Calu3 (cell line): Measurements from ENCODE around the gene PDS5A. TPM values are rescaled to one million over a fixed set of nuclear protein-coding genes. Genes with fewer than 3 reads are reported as not detected.
"Not testable (repeated sequence)": the region's sequence is repeated elsewhere in the genome, so short reads cannot be mapped to it uniquely, and the experiment has no call there.

ENCODE experiments used
- Bru-seq: library from RNA; stranded (reverse); fragments of 400-500 nt; gene quantifications from one replicate; lab custom pipeline; 2021; lab: Mats Ljungman, UMichigan
- BruChase-seq, 2 experiments: library from RNA; stranded (reverse); fragments of 400-500 nt; gene quantifications; one replicate each; lab custom pipeline; 2021; lab: Mats Ljungman, UMichigan
- BruUV-seq: library from RNA; stranded (reverse); fragments of 400-500 nt; replicated peaks from 2 replicates; lab custom pipeline; 2021; lab: Mats Ljungman, UMichigan
- CTCF ChIA-PET: fragments of 300-600 bp; sonication (Branson Sonifier 250); formaldehyde crosslinking; loops from one replicate; lab custom pipeline; 2022; ENCODE audit warnings: antibody characterized with exemption; lab: Charles Lee
- DNase-seq: peaks from one replicate; pipeline ENCODE4 v3.0.0; 2022
- H3K27ac Mint-ChIP-seq: one replicate; pipeline ENCODE4 v1.8.0; 2022; ENCODE audit warnings: mixed read lengths; ENCODE audit not compliant: unreplicated experiment
- H3K27me3 Mint-ChIP-seq: one replicate; pipeline ENCODE4 v1.8.0; 2022; ENCODE audit warnings: mixed read lengths; ENCODE audit not compliant: unreplicated experiment
- H3K36me3 Mint-ChIP-seq: one replicate; pipeline ENCODE4 v1.8.0; 2022; ENCODE audit warnings: mild to moderate bottlenecking, moderate library complexity, mixed read lengths; ENCODE audit not compliant: insufficient read depth, unreplicated experiment
- H3K4me1 Mint-ChIP-seq: one replicate; pipeline ENCODE4 v1.8.0; 2022; ENCODE audit warnings: mild to moderate bottlenecking, low read depth, mixed read lengths; ENCODE audit not compliant: unreplicated experiment
- H3K4me3 Mint-ChIP-seq: one replicate; pipeline ENCODE4 v1.8.0; 2022; ENCODE audit warnings: mild to moderate bottlenecking, low read depth, moderate library complexity, mixed read lengths; ENCODE audit not compliant: unreplicated experiment
- H3K9me3 Mint-ChIP-seq: one replicate; pipeline ENCODE4 v1.8.0; 2022; ENCODE audit warnings: low read depth, mixed read lengths; ENCODE audit not compliant: unreplicated experiment
- intact Hi-C: fragments of 100-400 bp; cut with micrococcal nuclease; formaldehyde crosslinking; loops from one replicate; pipeline ENCODE4 v1.10.0; 2022; ENCODE audit not compliant: unreplicated experiment
- long read RNA-seq: library from polyadenylated mRNA; stranded (forward); transcript quantifications from one replicate; pipeline ENCODE4 v2.0.0, GENCODE V29; 2022
- total RNA-seq: library from RNA; stranded (reverse); gene quantifications from 2 replicates; pipeline ENCODE4 v1.2.3, GENCODE V29; 2022
- TF ChIP-seq, protein P1 (sequence below): fragments of 200-600 bp; IDR thresholded peaks from one replicate; pipeline ENCODE4 v1.8.0; 2022; ENCODE audit warnings: antibody characterized with exemption; ENCODE audit not compliant: unreplicated experiment

The PDS5A gene, protein sequence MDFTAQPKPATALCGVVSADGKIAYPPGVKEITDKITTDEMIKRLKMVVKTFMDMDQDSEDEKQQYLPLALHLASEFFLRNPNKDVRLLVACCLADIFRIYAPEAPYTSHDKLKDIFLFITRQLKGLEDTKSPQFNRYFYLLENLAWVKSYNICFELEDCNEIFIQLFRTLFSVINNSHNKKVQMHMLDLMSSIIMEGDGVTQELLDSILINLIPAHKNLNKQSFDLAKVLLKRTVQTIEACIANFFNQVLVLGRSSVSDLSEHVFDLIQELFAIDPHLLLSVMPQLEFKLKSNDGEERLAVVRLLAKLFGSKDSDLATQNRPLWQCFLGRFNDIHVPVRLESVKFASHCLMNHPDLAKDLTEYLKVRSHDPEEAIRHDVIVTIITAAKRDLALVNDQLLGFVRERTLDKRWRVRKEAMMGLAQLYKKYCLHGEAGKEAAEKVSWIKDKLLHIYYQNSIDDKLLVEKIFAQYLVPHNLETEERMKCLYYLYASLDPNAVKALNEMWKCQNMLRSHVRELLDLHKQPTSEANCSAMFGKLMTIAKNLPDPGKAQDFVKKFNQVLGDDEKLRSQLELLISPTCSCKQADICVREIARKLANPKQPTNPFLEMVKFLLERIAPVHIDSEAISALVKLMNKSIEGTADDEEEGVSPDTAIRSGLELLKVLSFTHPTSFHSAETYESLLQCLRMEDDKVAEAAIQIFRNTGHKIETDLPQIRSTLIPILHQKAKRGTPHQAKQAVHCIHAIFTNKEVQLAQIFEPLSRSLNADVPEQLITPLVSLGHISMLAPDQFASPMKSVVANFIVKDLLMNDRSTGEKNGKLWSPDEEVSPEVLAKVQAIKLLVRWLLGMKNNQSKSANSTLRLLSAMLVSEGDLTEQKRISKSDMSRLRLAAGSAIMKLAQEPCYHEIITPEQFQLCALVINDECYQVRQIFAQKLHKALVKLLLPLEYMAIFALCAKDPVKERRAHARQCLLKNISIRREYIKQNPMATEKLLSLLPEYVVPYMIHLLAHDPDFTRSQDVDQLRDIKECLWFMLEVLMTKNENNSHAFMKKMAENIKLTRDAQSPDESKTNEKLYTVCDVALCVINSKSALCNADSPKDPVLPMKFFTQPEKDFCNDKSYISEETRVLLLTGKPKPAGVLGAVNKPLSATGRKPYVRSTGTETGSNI (N-terminal part only)
- 42.6 and 49.1 TPM in 2 replicates for total RNA-seq
- Bru-seq, nascent RNA, result percentile 84 among the genes with signal in this experiment
- BruChase-seq, experiment 1, labeled RNA remaining after a 6-hour chase, result percentile 85 among the genes with signal in this experiment
- BruChase-seq, experiment 2, labeled RNA remaining after a 2-hour chase, result percentile 81 among the genes with signal in this experiment
- long read RNA-seq, full-length matches to known transcripts, result 13 of 42 reads
- long read RNA-seq, partial matches to known transcripts, result 6 of 42 reads
- long read RNA-seq, other reads (novel, unspliced or antisense), result 23 of 42 reads

DNA sequence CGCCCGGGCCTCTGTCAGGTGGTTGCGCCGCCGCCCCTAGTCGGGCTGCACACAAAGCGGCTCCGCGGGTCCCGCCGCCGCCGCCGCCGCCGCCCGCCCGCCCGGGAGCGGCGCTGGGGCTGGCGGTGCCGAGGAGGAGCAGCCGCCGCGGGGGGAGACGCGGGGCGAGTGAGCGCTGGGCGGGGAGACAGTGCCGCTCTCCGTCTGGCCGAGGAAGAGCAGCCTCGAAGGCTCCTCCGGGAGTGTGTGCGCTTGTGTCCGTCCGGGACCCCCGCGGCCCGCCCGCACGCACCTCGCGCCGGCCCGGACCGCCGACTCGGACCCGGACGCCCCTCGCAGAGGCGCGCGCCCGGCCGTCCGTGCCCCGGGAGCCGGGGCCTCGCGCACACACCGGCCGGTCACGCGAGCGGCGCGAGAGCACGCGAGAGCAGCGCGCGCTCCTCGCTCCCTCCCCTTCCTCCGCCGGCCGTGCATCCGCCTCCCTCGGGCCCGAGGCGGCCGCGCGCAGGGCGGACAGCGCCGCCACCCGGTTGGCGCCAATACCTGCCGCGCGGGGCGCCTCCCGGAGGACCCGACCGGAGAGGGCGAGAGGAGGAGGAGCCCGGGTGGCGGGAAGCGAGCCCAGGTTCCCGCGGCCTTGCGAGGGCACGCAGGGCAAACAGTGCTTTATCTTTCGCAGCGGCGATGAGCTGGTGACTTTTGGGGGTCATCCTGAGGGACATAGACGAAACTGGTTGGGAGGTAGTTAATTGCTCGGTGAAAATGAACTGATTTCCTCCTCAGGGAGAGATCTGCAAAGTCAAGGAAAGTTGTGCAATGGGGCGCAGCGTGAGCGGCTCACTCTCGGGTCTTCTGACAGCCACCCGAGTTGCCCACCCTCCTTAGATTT lies at the start of gene PDS5A:
PDS5A (minus strand) TSS at position 423 of the 889 bp plus-strand sequence. CDS start 1,334 bp downstream, outside the sequence.
- Mint-ChIP-seq H3K27me3 (no peaks in the 10 kb centered on the region), H3K27ac (no peak within 1 kb of the TSS), H3K36me3 (peaks cover 29% of the 10 kb centered on the region), H3K9me3 (no peaks in the 10 kb centered on the region), H3K4me1 (peaks cover 9% of the 10 kb centered on the region), H3K4me3 (peak within 1 kb of the TSS; percentile 71)
- TF ChIP-seq, protein P1, sequence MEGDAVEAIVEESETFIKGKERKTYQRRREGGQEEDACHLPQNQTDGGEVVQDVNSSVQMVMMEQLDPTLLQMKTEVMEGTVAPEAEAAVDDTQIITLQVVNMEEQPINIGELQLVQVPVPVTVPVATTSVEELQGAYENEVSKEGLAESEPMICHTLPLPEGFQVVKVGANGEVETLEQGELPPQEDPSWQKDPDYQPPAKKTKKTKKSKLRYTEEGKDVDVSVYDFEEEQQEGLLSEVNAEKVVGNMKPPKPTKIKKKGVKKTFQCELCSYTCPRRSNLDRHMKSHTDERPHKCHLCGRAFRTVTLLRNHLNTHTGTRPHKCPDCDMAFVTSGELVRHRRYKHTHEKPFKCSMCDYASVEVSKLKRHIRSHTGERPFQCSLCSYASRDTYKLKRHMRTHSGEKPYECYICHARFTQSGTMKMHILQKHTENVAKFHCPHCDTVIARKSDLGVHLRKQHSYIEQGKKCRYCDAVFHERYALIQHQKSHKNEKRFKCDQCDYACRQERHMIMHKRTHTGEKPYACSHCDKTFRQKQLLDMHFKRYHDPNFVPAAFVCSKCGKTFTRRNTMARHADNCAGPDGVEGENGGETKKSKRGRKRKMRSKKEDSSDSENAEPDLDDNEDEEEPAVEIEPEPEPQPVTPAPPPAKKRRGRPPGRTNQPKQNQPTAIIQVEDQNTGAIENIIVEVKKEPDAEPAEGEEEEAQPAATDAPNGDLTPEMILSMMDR, result peak; percentile 58
- BruUV-seq, result no TSS peak
- peak; percentile 89 for DNase-seq
- CTCF ChIA-PET, result no interaction called here
- intact Hi-C loops, result loop anchor here (2.0 kb wide), 1 partner anchor 281 kb away; no protein-coding TSS in a partner anchor

DNA sequence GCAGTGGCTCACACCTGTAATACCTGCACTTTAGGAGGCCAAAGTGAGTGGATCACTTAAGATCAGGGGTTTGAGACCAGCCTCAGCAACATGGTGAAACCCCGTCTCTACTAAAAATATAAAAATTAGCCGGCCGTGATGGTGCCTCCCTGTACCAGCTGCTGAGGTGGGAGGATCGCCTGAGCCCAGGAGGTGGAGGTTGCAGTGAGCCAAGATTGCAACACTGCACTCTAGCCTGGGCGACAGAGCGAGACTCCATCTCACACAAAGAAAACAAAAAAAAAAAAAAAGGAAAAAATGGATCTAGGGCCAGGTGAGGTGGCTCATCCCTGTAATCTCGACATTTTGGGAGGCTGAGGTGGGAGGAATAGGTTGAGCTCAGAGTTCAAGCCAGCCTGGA lies 46.3 kb upstream of the PDS5A start:
- CTCF ChIA-PET, DNase-seq, H3K36me3 Mint-ChIP-seq, H3K4me1 Mint-ChIP-seq, H3K9me3 Mint-ChIP-seq, BruUV-seq, intact Hi-C loops, H3K27me3 Mint-ChIP-seq, H3K4me3 Mint-ChIP-seq, H3K27ac Mint-ChIP-seq: not testable (repeated sequence)

DNA sequence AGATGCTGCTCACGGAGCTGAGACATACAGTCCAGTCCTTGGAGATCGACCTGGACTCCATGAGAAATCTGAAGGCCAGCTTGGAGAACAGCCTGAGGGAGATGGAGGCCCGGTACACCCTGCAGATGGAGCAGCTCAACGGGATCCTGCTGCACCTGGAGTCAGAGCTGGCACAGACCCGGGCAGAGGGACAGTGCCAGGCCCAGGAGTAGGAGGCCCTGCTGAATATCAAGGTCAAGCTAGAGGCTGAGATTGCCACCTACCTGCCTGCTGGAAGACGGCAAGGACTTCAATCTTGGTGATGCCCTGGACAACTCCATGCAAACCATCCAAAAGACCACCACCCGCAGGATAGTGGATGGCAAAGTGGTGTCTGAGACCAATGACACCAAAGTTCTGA lies 43.4 kb upstream of the PDS5A start:
- H3K9me3 Mint-ChIP-seq, DNase-seq, H3K27me3 Mint-ChIP-seq, intact Hi-C loops, BruUV-seq, H3K4me1 Mint-ChIP-seq, H3K4me3 Mint-ChIP-seq, H3K27ac Mint-ChIP-seq, H3K36me3 Mint-ChIP-seq: not testable (repeated sequence)
- CTCF ChIA-PET, result interaction anchor here (0.9 kb wide), 1 partner anchor 12 kb away, joined by 8 read pairs; no protein-coding TSS in a partner anchor

DNA sequence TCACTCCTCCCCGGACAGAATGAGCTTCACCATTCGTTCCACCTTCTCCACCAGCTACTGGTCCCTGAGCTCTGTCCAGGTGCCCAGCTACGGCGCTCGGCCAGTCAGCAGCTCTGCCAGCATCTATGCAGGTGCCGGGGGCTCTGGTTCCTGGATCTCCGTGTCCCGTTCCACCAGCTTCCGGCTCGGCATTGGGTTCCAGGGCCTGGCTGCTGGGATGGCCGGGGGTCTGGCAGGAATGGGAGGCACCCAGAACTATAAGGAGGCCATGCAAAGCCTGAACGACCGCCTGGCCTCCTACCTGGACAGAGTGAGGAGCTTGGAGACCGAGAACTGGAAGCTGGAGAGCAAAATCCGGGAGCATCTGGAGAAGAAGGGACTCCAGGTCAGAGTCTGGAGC lies 42.5 kb upstream of the PDS5A start:
- no peaks in the 10 kb centered on the region for H3K9me3 Mint-ChIP-seq
- no peaks in the 10 kb centered on the region for H3K4me1 Mint-ChIP-seq
- no peaks in the 10 kb centered on the region for H3K36me3 Mint-ChIP-seq
- CTCF ChIA-PET, result no interaction called here
- DNase-seq, result no peak
- intact Hi-C loops, result no loop called here
- H3K27ac Mint-ChIP-seq, result no peak overlapping the region
- TF ChIP-seq, protein P1, result no peak
- H3K4me3 Mint-ChIP-seq, result no peak overlapping the region
- no TSS peak for BruUV-seq
- H3K27me3 Mint-ChIP-seq, result no peaks in the 10 kb centered on the region
